ENCODE results near the gene ACHE.

DNA sequence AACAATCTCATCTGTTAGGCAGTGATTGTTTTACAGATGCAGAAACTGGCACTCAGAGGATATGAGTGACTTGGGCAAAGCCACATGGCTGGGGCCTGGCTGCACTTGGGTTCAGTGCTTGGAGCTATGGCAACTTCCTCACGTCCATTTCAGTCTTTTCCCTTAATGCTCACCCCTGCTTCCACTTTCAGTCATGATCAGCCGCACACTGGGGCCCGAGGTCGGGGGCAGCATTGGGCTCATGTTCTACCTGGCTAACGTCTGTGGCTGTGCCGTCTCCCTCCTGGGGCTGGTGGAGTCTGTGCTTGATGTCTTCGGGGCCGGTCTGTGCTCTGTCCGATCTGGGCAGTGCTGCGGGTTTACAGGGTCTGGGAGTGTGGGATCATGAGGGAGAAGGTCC, 40.2 kb downstream of the ACHE start:
- TF ChIP-seq CTCF (conservative IDR thresholded peaks at IDR 0.05; ENCODE audit: low read depth, low read length) (no peak), EZH2phosphoT487 (IDR thresholded peaks at IDR 0.05; ENCODE audit: borderline replicate concordance, low read length) (no peak), EZH2 (IDR thresholded peaks at IDR 0.05; ENCODE audit: low read length, unreplicated experiment) (no peak)
